Activated T-helper 1 cell treated with anti-CD3 and anti-CD28 coated beads, Interleukin-12 subunit alpha, Interleukin-12 subunit beta, Interleukin-2, Interleukin-4 antibody, amounts not matched to agents 30 ng/mL and 10 ng/mL and 1 ng/mL, durations not matched to agents 14 hours and 24 hours and 36 hours (primary cell): ENCODE measurements around the gene CHAMP1. TPM values are rescaled to one million over a fixed set of nuclear protein-coding genes. Genes with fewer than 3 reads are reported as not detected.

Experiments used
- total RNA-seq: library from RNA; stranded (reverse); gene quantifications from 2 replicates; pipeline ENCODE4 v1.2.3, GENCODE V29; 2022

Gene CHAMP1
- total RNA-seq, 1 donor from 2014 or later: 42.3 TPM

Other genes starting within 250 kb of the CHAMP1 start
- gene RASA3, start 181.9 kb upstream of the CHAMP1 start, total RNA-seq: 22.9 and 23.5 TPM in 2 replicates
- not detected in 2 replicates for gene CFAP97D2, start 135.2 kb upstream of the CHAMP1 start, total RNA-seq
- 91.4 and 93.2 TPM in 2 replicates for gene CDC16, start 79.6 kb upstream of the CHAMP1 start, total RNA-seq
- gene UPF3A, start 32.9 kb upstream of the CHAMP1 start, total RNA-seq: 45.9 and 48.3 TPM in 2 replicates